WTC11 (cell line): ENCODE measurements around the gene EFCAB12. TPM values are rescaled to one million over a fixed set of nuclear protein-coding genes. Genes with fewer than 3 reads are reported as not detected.

Source experiments
- ATAC-seq: fragments of 200-7000 bp; cut with Tn5 transposase; 2 replicates; pipeline ENCODE4 v1.10.0; 2021; ENCODE audit warnings: mild to moderate bottlenecking, moderate library complexity
- CTCF ChIA-PET: fragments of 300-600 bp; sonication (Branson Sonifier 250); formaldehyde crosslinking; loops from one replicate; lab custom pipeline; 2021; ENCODE audit warnings: antibody characterized with exemption; lab: Charles Lee
- POLR2A ChIA-PET: fragments of 350-600 bp; sonication (Branson Sonifier 250); formaldehyde crosslinking; loops from one replicate; lab custom pipeline; 2021; ENCODE audit warnings: antibody characterized with exemption; lab: Charles Lee
- DNase-seq: peaks from one replicate; pipeline ENCODE4 v3.0.0; 2021; ENCODE audit warnings: low spot score
- H3K27ac Mint-ChIP-seq: 2 replicates; pipeline ENCODE4 v1.8.0; 2021; ENCODE audit warnings: mixed read lengths
- H3K27me3 Mint-ChIP-seq: 2 replicates; pipeline ENCODE4 v1.8.0; 2021; ENCODE audit warnings: low read depth, mild to moderate bottlenecking, moderate library complexity, mixed read lengths
- H3K36me3 Mint-ChIP-seq: 2 replicates; pipeline ENCODE4 v1.8.0; 2021; ENCODE audit warnings: mixed read lengths
- H3K4me1 Mint-ChIP-seq: 2 replicates; pipeline ENCODE4 v1.8.0; 2022; ENCODE audit warnings: mixed read lengths
- H3K4me3 Mint-ChIP-seq: 2 replicates; pipeline ENCODE4 v1.8.0; 2021; ENCODE audit warnings: mild to moderate bottlenecking, moderate library complexity, mixed read lengths
- H3K9me3 Mint-ChIP-seq: 2 replicates; pipeline ENCODE4 v1.8.0; 2021; ENCODE audit warnings: mixed read lengths
- ATF1 ChIP-seq: sonication (generic); formaldehyde crosslinking; IDR thresholded peaks from 2 replicates; pipeline ENCODE4 v1.8.1; 2023; ENCODE audit warnings: mild to moderate bottlenecking, moderate library complexity, missing genetic modification reagents
- GTF2I ChIP-seq: fragments of 250-450 bp; sonication (Bioruptor Pico); conservative IDR thresholded peaks from 2 replicates; pipeline ENCODE4 v1.4.0; 2021; ENCODE audit warnings: mild to moderate bottlenecking
- HMGA2 ChIP-seq: fragments of 250-450 bp; sonication (Bioruptor Pico); IDR thresholded peaks from 2 replicates; pipeline ENCODE4 v1.4.0; 2021; ENCODE audit warnings: mild to moderate bottlenecking, moderate library complexity
- IRF2 ChIP-seq: sonication (generic); formaldehyde crosslinking; IDR thresholded peaks from 2 replicates; pipeline ENCODE4 v1.8.0; 2022; ENCODE audit warnings: low read depth, missing genetic modification reagents, borderline replicate concordance
- JAZF1 ChIP-seq: fragments of 250-450 bp; sonication (Bioruptor Pico); IDR thresholded peaks from 2 replicates; pipeline ENCODE4 v1.9.0; 2021; ENCODE audit warnings: moderate library complexity, mild to moderate bottlenecking, inconsistent platforms
- JUN ChIP-seq: sonication (generic); formaldehyde crosslinking; IDR thresholded peaks from 2 replicates; pipeline ENCODE4 v1.8.0; 2023; ENCODE audit warnings: mild to moderate bottlenecking, missing genetic modification reagents
- KAT7 ChIP-seq: sonication (generic); formaldehyde crosslinking; IDR thresholded peaks from 2 replicates; pipeline ENCODE4 v1.8.1; 2023; ENCODE audit warnings: missing genetic modification reagents, mild to moderate bottlenecking, borderline replicate concordance
- NFATC4 ChIP-seq: fragments of 250-450 bp; sonication (Bioruptor Pico); IDR thresholded peaks from 2 replicates; pipeline ENCODE4 v1.9.0; 2021; ENCODE audit warnings: mild to moderate bottlenecking
- NFYB ChIP-seq: sonication (generic); formaldehyde crosslinking; conservative IDR thresholded peaks from 2 replicates; pipeline ENCODE4 v1.8.0; 2022; ENCODE audit warnings: low read depth, missing genetic modification reagents
- RORB ChIP-seq: fragments of 250-450 bp; sonication (Bioruptor Pico); IDR thresholded peaks from 2 replicates; pipeline ENCODE4 v1.9.0; 2021; ENCODE audit warnings: mild to moderate bottlenecking
- TEAD1 ChIP-seq: sonication (generic); formaldehyde crosslinking; IDR thresholded peaks from 2 replicates; pipeline ENCODE4 v1.8.0; 2022; ENCODE audit warnings: mild to moderate bottlenecking, missing genetic modification reagents
- ZNF121 ChIP-seq: sonication (generic); formaldehyde crosslinking; IDR thresholded peaks from 2 replicates; pipeline ENCODE4 v1.8.0; 2023; ENCODE audit warnings: missing genetic modification reagents
- ZNF219 ChIP-seq: sonication (generic); formaldehyde crosslinking; IDR thresholded peaks from 2 replicates; pipeline ENCODE4 v1.8.0; 2023; ENCODE audit warnings: missing genetic modification reagents, mild to moderate bottlenecking, borderline replicate concordance
- ZNF263 ChIP-seq: sonication (generic); formaldehyde crosslinking; IDR thresholded peaks from 2 replicates; pipeline ENCODE4 v1.8.1; 2022; ENCODE audit warnings: low read depth, mild to moderate bottlenecking, moderate library complexity, missing genetic modification reagents
- ZNF423 ChIP-seq: fragments of 250-450 bp; sonication (Bioruptor Pico); IDR thresholded peaks from 2 replicates; pipeline ENCODE4 v2.1.2; 2022; ENCODE audit warnings: mild to moderate bottlenecking, moderate library complexity
- ZNF671 ChIP-seq: fragments of 250-450 bp; sonication (Bioruptor Pico); IDR thresholded peaks from 2 replicates; pipeline ENCODE4 v1.8.0; 2021; ENCODE audit warnings: mild to moderate bottlenecking
- total RNA-seq: library from RNA; stranded (reverse); gene quantifications from 3 replicates; pipeline ENCODE4 v1.2.3, GENCODE V29; 2021
- TF ChIP-seq, protein P1 (sequence below): sonication (generic); formaldehyde crosslinking; IDR thresholded peaks from 2 replicates; pipeline ENCODE4 v1.8.0; 2022; ENCODE audit warnings: mild to moderate bottlenecking, missing genetic modification reagents
- TF ChIP-seq, protein P2 (sequence below): sonication (generic); formaldehyde crosslinking; IDR thresholded peaks from 2 replicates; pipeline ENCODE4 v1.8.1; 2022; ENCODE audit warnings: low read depth, mild to moderate bottlenecking, moderate library complexity, missing genetic modification reagents, borderline replicate concordance
- TF ChIP-seq, protein P3 (sequence below): sonication (generic); formaldehyde crosslinking; IDR thresholded peaks from 2 replicates; pipeline ENCODE4 v1.8.1; 2023; ENCODE audit warnings: mild to moderate bottlenecking, missing genetic modification reagents
- TF ChIP-seq, protein P4 (sequence below): fragments of 250-450 bp; sonication (Bioruptor Pico); IDR thresholded peaks from 2 replicates; pipeline ENCODE4 v1.9.0; 2021; ENCODE audit warnings: moderate library complexity, mild to moderate bottlenecking, inconsistent platforms, borderline replicate concordance
- TF ChIP-seq, protein P5 (sequence below): fragments of 250-450 bp; sonication (Bioruptor Pico); IDR thresholded peaks from 2 replicates; pipeline ENCODE4 v1.8.0; 2021; ENCODE audit warnings: mild to moderate bottlenecking
- TF ChIP-seq, protein P6 (sequence below): sonication (generic); formaldehyde crosslinking; conservative IDR thresholded peaks from 2 replicates; pipeline ENCODE4 v1.8.1; 2022; ENCODE audit warnings: mild to moderate bottlenecking, missing genetic modification reagents
- TF ChIP-seq, protein P7 (sequence below): sonication (generic); formaldehyde crosslinking; IDR thresholded peaks from 2 replicates; pipeline ENCODE4 v1.8.1; 2023; ENCODE audit warnings: mild to moderate bottlenecking, missing genetic modification reagents, moderate library complexity
- TF ChIP-seq, protein P8 (sequence below): fragments of 250-450 bp; sonication (Bioruptor Pico); IDR thresholded peaks from 2 replicates; pipeline ENCODE4 v2.1.2; 2022; ENCODE audit warnings: mild to moderate bottlenecking, moderate library complexity
- TF ChIP-seq, protein P9 (sequence below): sonication (generic); formaldehyde crosslinking; IDR thresholded peaks from 2 replicates; pipeline ENCODE4 v1.8.1; 2022; ENCODE audit warnings: low read depth, missing genetic modification reagents, borderline replicate concordance

Gene EFCAB12
- total RNA-seq, 1 experiment from 2014 or later: 0.20 TPM

DNA sequence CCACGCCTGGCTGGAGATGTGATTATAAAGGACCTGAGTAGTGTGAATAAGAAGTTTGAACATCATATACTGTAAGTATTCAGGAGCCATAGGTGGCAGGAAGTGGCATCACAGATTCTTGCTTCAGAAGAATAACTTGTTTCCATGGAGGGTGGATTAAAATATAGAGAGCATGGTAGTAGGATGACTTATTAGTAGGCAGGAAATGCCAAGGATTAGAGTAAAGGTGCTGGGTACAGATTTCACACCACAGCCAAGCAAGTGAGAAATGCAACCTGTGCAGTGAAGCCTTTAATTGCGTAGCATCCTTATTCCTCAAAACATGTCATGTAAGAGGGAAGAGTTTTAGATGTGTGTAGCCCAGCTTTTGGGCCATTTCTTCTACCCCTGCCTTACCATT is 42.4 kb upstream of the EFCAB12 start (continued):
- TF ChIP-seq IRF2 (no peak), ZNF121 (CRISPR knock-in tag) (no peak), ATF1 (CRISPR knock-in tag) (no peak), HMGA2 (no peak), NFATC4 (CRISPR knock-in tag) (no peak), ZNF263 (CRISPR knock-in tag) (no peak)
- TF ChIP-seq, protein P1, sequence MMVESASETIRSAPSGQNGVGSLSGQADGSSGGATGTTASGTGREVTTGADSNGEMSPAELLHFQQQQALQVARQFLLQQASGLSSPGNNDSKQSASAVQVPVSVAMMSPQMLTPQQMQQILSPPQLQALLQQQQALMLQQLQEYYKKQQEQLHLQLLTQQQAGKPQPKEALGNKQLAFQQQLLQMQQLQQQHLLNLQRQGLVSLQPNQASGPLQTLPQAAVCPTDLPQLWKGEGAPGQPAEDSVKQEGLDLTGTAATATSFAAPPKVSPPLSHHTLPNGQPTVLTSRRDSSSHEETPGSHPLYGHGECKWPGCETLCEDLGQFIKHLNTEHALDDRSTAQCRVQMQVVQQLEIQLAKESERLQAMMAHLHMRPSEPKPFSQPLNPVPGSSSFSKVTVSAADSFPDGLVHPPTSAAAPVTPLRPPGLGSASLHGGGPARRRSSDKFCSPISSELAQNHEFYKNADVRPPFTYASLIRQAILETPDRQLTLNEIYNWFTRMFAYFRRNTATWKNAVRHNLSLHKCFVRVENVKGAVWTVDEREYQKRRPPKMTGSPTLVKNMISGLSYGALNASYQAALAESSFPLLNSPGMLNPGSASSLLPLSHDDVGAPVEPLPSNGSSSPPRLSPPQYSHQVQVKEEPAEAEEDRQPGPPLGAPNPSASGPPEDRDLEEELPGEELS (CRISPR knock-in tag): no peak

DNA sequence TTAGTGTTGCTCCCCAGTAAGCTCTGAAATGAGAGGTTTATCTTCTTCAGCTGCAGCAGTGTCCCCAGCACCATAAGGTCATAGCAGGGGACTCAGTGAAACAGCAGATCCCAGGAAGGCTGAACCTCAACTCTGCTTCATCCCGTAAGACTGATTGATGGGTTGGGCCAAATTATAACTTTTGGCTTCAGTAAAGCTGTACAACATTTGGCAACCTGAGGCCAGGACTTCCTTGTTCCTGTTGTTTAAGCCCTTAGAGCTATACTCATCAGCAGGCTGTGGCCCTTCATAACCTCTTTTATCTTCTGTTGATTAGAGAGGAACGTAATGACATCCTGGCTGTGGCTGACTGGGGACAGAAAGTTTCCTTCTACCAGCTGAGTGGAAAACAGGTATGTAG is 40.6 kb upstream of the EFCAB12 start:
- DNase-seq: no peak
- CTCF ChIA-PET: interaction anchor here (1.2 kb wide), 1 partner anchor 21 kb away, joined by 4 read pairs; no protein-coding TSS in a partner anchor

More for the DNA sequence above, 40.6 kb upstream of the EFCAB12 start:
- H3K27ac Mint-ChIP-seq: no peak overlapping the region
- peaks cover 5% of the 10 kb centered on the region for H3K36me3 Mint-ChIP-seq
- H3K4me3 Mint-ChIP-seq: no peak overlapping the region
- POLR2A ChIA-PET: no interaction called here
- no peaks in the 10 kb centered on the region for H3K27me3 Mint-ChIP-seq
- no peak for ATAC-seq
- TF ChIP-seq ZNF263 (CRISPR knock-in tag) (no peak), ZNF671 (CRISPR knock-in tag) (no peak), RORB (CRISPR knock-in tag) (no peak), ZNF423 (CRISPR knock-in tag) (no peak), GTF2I (CRISPR knock-in tag) (no peak), TEAD1 (no peak), NFYB (CRISPR knock-in tag) (no peak), ZNF219 (no peak), IRF2 (no peak), JUN (CRISPR knock-in tag) (no peak), JAZF1 (CRISPR knock-in tag) (no peak), KAT7 (CRISPR knock-in tag) (no peak)
- TF ChIP-seq, protein P2, sequence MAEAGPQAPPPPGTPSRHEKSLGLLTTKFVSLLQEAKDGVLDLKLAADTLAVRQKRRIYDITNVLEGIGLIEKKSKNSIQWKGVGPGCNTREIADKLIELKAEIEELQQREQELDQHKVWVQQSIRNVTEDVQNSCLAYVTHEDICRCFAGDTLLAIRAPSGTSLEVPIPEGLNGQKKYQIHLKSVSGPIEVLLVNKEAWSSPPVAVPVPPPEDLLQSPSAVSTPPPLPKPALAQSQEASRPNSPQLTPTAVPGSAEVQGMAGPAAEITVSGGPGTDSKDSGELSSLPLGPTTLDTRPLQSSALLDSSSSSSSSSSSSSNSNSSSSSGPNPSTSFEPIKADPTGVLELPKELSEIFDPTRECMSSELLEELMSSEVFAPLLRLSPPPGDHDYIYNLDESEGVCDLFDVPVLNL (CRISPR knock-in tag): no peak
- TF ChIP-seq, protein P3, sequence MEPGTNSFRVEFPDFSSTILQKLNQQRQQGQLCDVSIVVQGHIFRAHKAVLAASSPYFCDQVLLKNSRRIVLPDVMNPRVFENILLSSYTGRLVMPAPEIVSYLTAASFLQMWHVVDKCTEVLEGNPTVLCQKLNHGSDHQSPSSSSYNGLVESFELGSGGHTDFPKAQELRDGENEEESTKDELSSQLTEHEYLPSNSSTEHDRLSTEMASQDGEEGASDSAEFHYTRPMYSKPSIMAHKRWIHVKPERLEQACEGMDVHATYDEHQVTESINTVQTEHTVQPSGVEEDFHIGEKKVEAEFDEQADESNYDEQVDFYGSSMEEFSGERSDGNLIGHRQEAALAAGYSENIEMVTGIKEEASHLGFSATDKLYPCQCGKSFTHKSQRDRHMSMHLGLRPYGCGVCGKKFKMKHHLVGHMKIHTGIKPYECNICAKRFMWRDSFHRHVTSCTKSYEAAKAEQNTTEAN (CRISPR knock-in tag): no peak
- TF ChIP-seq, protein P4, sequence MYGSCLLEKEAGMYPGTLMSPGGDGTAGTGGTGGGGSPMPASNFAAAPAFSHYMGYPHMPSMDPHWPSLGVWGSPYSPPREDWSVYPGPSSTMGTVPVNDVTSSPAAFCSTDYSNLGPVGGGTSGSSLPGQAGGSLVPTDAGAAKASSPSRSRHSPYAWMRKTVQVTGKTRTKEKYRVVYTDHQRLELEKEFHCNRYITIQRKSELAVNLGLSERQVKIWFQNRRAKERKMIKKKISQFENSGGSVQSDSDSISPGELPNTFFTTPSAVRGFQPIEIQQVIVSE: no peak
- TF ChIP-seq, protein P5, sequence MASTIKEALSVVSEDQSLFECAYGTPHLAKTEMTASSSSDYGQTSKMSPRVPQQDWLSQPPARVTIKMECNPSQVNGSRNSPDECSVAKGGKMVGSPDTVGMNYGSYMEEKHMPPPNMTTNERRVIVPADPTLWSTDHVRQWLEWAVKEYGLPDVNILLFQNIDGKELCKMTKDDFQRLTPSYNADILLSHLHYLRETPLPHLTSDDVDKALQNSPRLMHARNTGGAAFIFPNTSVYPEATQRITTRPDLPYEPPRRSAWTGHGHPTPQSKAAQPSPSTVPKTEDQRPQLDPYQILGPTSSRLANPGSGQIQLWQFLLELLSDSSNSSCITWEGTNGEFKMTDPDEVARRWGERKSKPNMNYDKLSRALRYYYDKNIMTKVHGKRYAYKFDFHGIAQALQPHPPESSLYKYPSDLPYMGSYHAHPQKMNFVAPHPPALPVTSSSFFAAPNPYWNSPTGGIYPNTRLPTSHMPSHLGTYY: no peak
- TF ChIP-seq, protein P6, sequence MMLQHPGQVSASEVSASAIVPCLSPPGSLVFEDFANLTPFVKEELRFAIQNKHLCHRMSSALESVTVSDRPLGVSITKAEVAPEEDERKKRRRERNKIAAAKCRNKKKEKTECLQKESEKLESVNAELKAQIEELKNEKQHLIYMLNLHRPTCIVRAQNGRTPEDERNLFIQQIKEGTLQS (CRISPR knock-in tag): no peak
- TF ChIP-seq, protein P7, sequence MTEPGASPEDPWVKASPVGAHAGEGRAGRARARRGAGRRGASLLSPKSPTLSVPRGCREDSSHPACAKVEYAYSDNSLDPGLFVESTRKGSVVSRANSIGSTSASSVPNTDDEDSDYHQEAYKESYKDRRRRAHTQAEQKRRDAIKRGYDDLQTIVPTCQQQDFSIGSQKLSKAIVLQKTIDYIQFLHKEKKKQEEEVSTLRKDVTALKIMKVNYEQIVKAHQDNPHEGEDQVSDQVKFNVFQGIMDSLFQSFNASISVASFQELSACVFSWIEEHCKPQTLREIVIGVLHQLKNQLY (CRISPR knock-in tag): no peak
- TF ChIP-seq, protein P8, sequence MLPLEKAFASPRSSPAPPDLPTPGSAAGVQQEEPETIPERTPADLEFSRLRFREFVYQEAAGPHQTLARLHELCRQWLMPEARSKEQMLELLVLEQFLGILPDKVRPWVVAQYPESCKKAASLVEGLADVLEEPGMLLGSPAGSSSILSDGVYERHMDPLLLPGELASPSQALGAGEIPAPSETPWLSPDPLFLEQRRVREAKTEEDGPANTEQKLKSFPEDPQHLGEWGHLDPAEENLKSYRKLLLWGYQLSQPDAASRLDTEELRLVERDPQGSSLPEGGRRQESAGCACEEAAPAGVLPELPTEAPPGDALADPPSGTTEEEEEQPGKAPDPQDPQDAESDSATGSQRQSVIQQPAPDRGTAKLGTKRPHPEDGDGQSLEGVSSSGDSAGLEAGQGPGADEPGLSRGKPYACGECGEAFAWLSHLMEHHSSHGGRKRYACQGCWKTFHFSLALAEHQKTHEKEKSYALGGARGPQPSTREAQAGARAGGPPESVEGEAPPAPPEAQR (CRISPR knock-in tag): no peak
- TF ChIP-seq, protein P9, sequence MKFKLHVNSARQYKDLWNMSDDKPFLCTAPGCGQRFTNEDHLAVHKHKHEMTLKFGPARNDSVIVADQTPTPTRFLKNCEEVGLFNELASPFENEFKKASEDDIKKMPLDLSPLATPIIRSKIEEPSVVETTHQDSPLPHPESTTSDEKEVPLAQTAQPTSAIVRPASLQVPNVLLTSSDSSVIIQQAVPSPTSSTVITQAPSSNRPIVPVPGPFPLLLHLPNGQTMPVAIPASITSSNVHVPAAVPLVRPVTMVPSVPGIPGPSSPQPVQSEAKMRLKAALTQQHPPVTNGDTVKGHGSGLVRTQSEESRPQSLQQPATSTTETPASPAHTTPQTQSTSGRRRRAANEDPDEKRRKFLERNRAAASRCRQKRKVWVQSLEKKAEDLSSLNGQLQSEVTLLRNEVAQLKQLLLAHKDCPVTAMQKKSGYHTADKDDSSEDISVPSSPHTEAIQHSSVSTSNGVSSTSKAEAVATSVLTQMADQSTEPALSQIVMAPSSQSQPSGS (CRISPR knock-in tag): no peak
- H3K4me1 Mint-ChIP-seq: no peaks in the 10 kb centered on the region
- H3K9me3 Mint-ChIP-seq: no peaks in the 10 kb centered on the region
